Liver (tissue), 9 donors: ENCODE data around the gene ZXDC. TPM values are rescaled to one million over a fixed set of nuclear protein-coding genes. Genes with fewer than 3 reads are reported as not detected.

Experiments
- DNase-seq: peaks from one replicate; pipeline ENCODE4 v3.0.0-alpha.2; 2017; ENCODE audit warnings: low spot score
- H3K27ac ChIP-seq, 2 donors: one replicate each; pipeline ENCODE4 v1.7.0; 2013; ENCODE audit warnings: inconsistent platforms in 2 of 2, low read length in 2 of 2, control low read depth in 1 of 2, low read depth in 1 of 2, mild to moderate bottlenecking in 1 of 2
- H3K27me3 ChIP-seq, 4 donors: one replicate each; pipeline versions ENCODE4 v1.6.1 to v1.7.0; 2013; ENCODE audit warnings: low read length in 3 of 4, inconsistent platforms in 1 of 4, mild to moderate bottlenecking in 1 of 4, moderate library complexity in 1 of 4; ENCODE audit not compliant: control insufficient read depth in 4 of 4, insufficient read depth in 4 of 4
- H3K36me3 ChIP-seq, 4 donors: one replicate each; pipeline versions ENCODE4 v1.6.1 to v1.7.0; 2013; ENCODE audit warnings: low read length in 3 of 4, mild to moderate bottlenecking in 3 of 4, low read depth in 1 of 4, moderate library complexity in 1 of 4; ENCODE audit not compliant: control insufficient read depth in 4 of 4, insufficient read depth in 3 of 4
- H3K4me1 ChIP-seq, 4 donors: one replicate each; pipeline versions ENCODE4 v1.6.1 to v1.7.0; 2013; ENCODE audit warnings: low read length in 3 of 4, mild to moderate bottlenecking in 3 of 4, moderate library complexity in 1 of 4; ENCODE audit not compliant: control insufficient read depth in 4 of 4, insufficient read depth in 4 of 4
- H3K4me3 ChIP-seq, 3 donors: one replicate each; pipeline versions ENCODE4 v1.6.1 to v1.7.0; 2013; ENCODE audit warnings: low read length in 3 of 3, control low read depth in 1 of 3, low read depth in 1 of 3, mild to moderate bottlenecking in 1 of 3
- H3K9ac ChIP-seq, 2 donors: one replicate each; pipeline ENCODE4 v1.7.0; 2013; ENCODE audit warnings: low read length in 2 of 2, mild to moderate bottlenecking in 2 of 2, moderate library complexity in 2 of 2, control low read depth in 1 of 2, low read depth in 1 of 2
- H3K9me3 ChIP-seq, 4 donors: one replicate each; pipeline versions ENCODE4 v1.6.1 to v1.7.0; 2013; ENCODE audit warnings: low read length in 3 of 4; ENCODE audit not compliant: control insufficient read depth in 4 of 4
- ATF3 ChIP-seq: IDR thresholded peaks from 2 replicates; pipeline ENCODE4 v1.6.1; 2016; ENCODE audit warnings: antibody characterized with exemption
- CTCF ChIP-seq: fragments of 150-350 bp; IDR thresholded peaks from 2 replicates; pipeline ENCODE4 v1.5.1; 2017; ENCODE audit warnings: improper control_type of control experiment, low read depth, low read length; ENCODE audit not compliant: missing input control
- EGR1 ChIP-seq, 2 donors: IDR thresholded peaks; 2 replicates each; pipeline ENCODE4 v1.6.1; 2016 to 2018; ENCODE audit warnings: antibody characterized with exemption in 2 of 2, low read depth in 2 of 2
- FOXA1 ChIP-seq: IDR thresholded peaks from 2 replicates; pipeline ENCODE4 v1.6.1; 2016; ENCODE audit warnings: antibody characterized with exemption
- FOXA2 ChIP-seq: IDR thresholded peaks from 2 replicates; pipeline ENCODE4 v1.6.1; 2016; ENCODE audit warnings: antibody characterized with exemption
- GABPA ChIP-seq, 2 donors: IDR thresholded peaks in 1 of 2; conservative IDR thresholded peaks in 1 of 2; 2 replicates each; pipeline ENCODE4 v1.6.1; 2016; ENCODE audit warnings: antibody characterized with exemption in 2 of 2, mild to moderate bottlenecking in 1 of 2, moderate library complexity in 1 of 2
- HNF4A ChIP-seq, 2 donors: conservative IDR thresholded peaks; 2 replicates each; pipeline ENCODE4 v1.6.1; 2016; ENCODE audit warnings: antibody characterized with exemption in 2 of 2, mild to moderate bottlenecking in 2 of 2
- HNF4G ChIP-seq: IDR thresholded peaks from 2 replicates; pipeline ENCODE4 v1.6.1; 2016; ENCODE audit warnings: antibody characterized with exemption
- JUND ChIP-seq, 2 donors: IDR thresholded peaks; 2 replicates each; pipeline ENCODE4 v1.6.1; 2016; ENCODE audit warnings: antibody characterized with exemption in 2 of 2
- NR2F2 ChIP-seq: IDR thresholded peaks from 2 replicates; pipeline ENCODE4 v1.6.1; 2016; ENCODE audit warnings: antibody characterized with exemption
- RAD21 ChIP-seq, 2 donors: IDR thresholded peaks; 2 replicates each; pipeline ENCODE4 v1.6.1; 2016; ENCODE audit warnings: antibody characterized with exemption in 2 of 2, mild to moderate bottlenecking in 2 of 2
- RXRA ChIP-seq, 2 donors: IDR thresholded peaks; 2 replicates each; pipeline ENCODE4 v1.6.1; 2017 to 2018; ENCODE audit warnings: antibody characterized with exemption in 2 of 2, mild to moderate bottlenecking in 1 of 2
- SP1 ChIP-seq: IDR thresholded peaks from 2 replicates; pipeline ENCODE4 v1.6.1; 2018; ENCODE audit warnings: antibody characterized with exemption, mild to moderate bottlenecking
- TAF1 ChIP-seq: conservative IDR thresholded peaks from 2 replicates; pipeline ENCODE4 v1.6.1; 2016; ENCODE audit warnings: antibody characterized with exemption, mild to moderate bottlenecking
- YY1 ChIP-seq: IDR thresholded peaks from 2 replicates; pipeline ENCODE4 v1.6.1; 2016; ENCODE audit warnings: antibody characterized with exemption, mild to moderate bottlenecking
- WGBS: extraction: QIAGEN DNeasy Blood & Tissue Kit; methylation state at CpG from one replicate; pipeline ENCODE4 v1.1.7; 2013; 5-methylcytosine and 5-hydroxymethylcytosine counted together
- polyA plus RNA-seq, 2 donors: library from polyadenylated mRNA; stranded (reverse) in 1 of 2; unstranded in 1 of 2; fragments of 200-250 nt in 1 of 2; fragments of >200 nt in 1 of 2; fragmentation: Nextera tagmentation in 1 of 2; extraction: Ambion mirVana in 1 of 2; gene quantifications; one replicate each; pipeline versions ENCODE4 v1.2.1 to v1.2.3, GENCODE V29; 2013 to 2015
- total RNA-seq, 2 donors: library from RNA; depleted of rRNA; stranded (reverse); fragments of >200 nt; gene quantifications; one replicate each; pipeline ENCODE4 v1.2.3, GENCODE V29; 2014
- TF ChIP-seq, protein P1 (sequence below): IDR thresholded peaks from 2 replicates; pipeline ENCODE4 v1.6.1; 2016; ENCODE audit warnings: antibody characterized with exemption
- TF ChIP-seq, protein P2 (sequence below): IDR thresholded peaks from 2 replicates; pipeline ENCODE4 v1.6.1; 2016; ENCODE audit warnings: antibody characterized with exemption
- donor health status: healthy.
- donor health status: healthy.
- donor health status: healthy.
- donor health status: healthy.
- donor health status: healthy.

ZXDC gene
- total and polyA plus RNA-seq, 4 donors: 7.0 to 42.3 (median 13.9) TPM

GRCh38 chr3:126502656-126503055 is 27.0 kb upstream of the ZXDC start:
- 95% methylated on average over 1 of the region's 1 CpG for WGBS
- TF ChIP-seq SP1 (no peak), FOXA2 (no peak), GABPA (IDR thresholded peaks at IDR 0.05 in 1 of 2, conservative IDR thresholded peaks at IDR 0.05 in 1 of 2) (no peak), ATF3 (no peak), TAF1 (no peak), HNF4G (no peak), EGR1 (IDR thresholded peaks at IDR 0.05; ENCODE audit: low read depth in 2 of 2) (no peak), CTCF (no peak), HNF4A (conservative IDR thresholded peaks at IDR 0.05) (no peak), JUND (IDR thresholded peaks at IDR 0.05) (no peak), YY1 (no peak), RAD21 (IDR thresholded peaks at IDR 0.05) (no peak), RXRA (IDR thresholded peaks at IDR 0.05) (no peak), FOXA1 (no peak), NR2F2 (no peak)
- TF ChIP-seq, protein P1, sequence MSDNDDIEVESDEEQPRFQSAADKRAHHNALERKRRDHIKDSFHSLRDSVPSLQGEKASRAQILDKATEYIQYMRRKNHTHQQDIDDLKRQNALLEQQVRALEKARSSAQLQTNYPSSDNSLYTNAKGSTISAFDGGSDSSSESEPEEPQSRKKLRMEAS: no peak
- TF ChIP-seq, protein P2, sequence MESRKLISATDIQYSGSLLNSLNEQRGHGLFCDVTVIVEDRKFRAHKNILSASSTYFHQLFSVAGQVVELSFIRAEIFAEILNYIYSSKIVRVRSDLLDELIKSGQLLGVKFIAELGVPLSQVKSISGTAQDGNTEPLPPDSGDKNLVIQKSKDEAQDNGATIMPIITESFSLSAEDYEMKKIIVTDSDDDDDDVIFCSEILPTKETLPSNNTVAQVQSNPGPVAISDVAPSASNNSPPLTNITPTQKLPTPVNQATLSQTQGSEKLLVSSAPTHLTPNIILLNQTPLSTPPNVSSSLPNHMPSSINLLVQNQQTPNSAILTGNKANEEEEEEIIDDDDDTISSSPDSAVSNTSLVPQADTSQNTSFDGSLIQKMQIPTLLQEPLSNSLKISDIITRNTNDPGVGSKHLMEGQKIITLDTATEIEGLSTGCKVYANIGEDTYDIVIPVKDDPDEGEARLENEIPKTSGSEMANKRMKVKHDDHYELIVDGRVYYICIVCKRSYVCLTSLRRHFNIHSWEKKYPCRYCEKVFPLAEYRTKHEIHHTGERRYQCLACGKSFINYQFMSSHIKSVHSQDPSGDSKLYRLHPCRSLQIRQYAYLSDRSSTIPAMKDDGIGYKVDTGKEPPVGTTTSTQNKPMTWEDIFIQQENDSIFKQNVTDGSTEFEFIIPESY: no peak
- Histone ChIP-seq H3K4me1 (peaks cover 0 to 8% (median 0%) of the 10 kb centered on the region in 4 donors), H3K36me3 (peaks cover 0 to 59% (median 33%) of the 10 kb centered on the region in 4 donors), H3K4me3 (no peak overlapping the region), H3K9ac (no peak overlapping the region), H3K27me3 (no peaks in the 10 kb centered on the region), H3K27ac (no peak overlapping the region), H3K9me3 (no peaks in the 10 kb centered on the region)
- DNase-seq: no peak

DNA sequence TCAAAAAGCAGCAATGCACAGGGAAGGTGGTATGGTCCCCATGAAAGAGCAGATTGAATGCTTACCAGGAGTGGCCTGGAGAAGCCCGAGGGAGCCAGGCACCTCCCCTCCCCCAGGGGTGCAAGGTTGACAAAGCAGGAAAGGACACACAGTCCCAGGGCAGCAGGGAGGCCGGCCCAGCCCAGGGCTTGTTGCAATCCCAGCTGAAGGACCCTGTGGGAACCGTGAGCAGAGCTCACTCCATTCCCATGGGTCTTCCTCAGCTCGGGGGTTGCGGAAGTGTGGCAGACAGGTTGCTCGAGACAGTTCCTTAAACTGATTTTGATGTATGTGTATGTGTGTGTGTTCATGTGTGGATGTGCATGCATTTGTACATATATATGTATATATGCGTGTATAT is 26.0 kb upstream of the ZXDC start:
- DNase-seq: no peak
- TF ChIP-seq FOXA1 (no peak), ATF3 (no peak), RXRA (IDR thresholded peaks at IDR 0.05) (peak in 1 of 2 donors; percentile 34), YY1 (no peak), HNF4A (conservative IDR thresholded peaks at IDR 0.05) (peak in 1 of 2 donors; percentile 36), HNF4G (no peak), JUND (IDR thresholded peaks at IDR 0.05) (no peak), EGR1 (IDR thresholded peaks at IDR 0.05; ENCODE audit: low read depth in 2 of 2) (no peak), SP1 (peak; percentile 56)
- TF ChIP-seq, protein P2: no peak
- TF ChIP-seq, protein P1: no peak
- Histone ChIP-seq H3K36me3 (peaks cover 0 to 65% (median 31%) of the 10 kb centered on the region in 4 donors), H3K9ac (no peak overlapping the region), H3K4me3 (no peak overlapping the region), H3K9me3 (no peaks in the 10 kb centered on the region), H3K4me1 (peaks cover 0 to 8% (median 0%) of the 10 kb centered on the region in 4 donors), H3K27ac (no peak overlapping the region), H3K27me3 (no peaks in the 10 kb centered on the region)
- 57% methylated on average over 7 of the region's 7 CpGs for WGBS
